SJCRH30 (cell line): ENCODE measurements around the gene SCD5. TPM values are rescaled to one million over a fixed set of nuclear protein-coding genes. Genes with fewer than 3 reads are reported as not detected.

Source experiments
- DNase-seq, 2 experiments: peaks; one replicate each; pipeline ENCODE4 v3.0.0-alpha.2; 2015 to 2020
- H3K27ac ChIP-seq: fragments of 250-450 bp; sonication (Bioruptor Pico); 2 replicates; pipeline ENCODE4 v1.5.1; 2020; ENCODE audit warnings: mild to moderate bottlenecking, moderate library complexity
- H3K27me3 ChIP-seq: fragments of 250-450 bp; sonication (Bioruptor Pico); 2 replicates; pipeline ENCODE4 v1.5.1; 2020; ENCODE audit warnings: mild to moderate bottlenecking, moderate library complexity
- H3K36me3 ChIP-seq: fragments of 250-450 bp; sonication (Bioruptor Pico); 2 replicates; pipeline ENCODE4 v1.5.1; 2020; ENCODE audit warnings: mild to moderate bottlenecking, moderate library complexity
- H3K4me1 ChIP-seq: fragments of 250-450 bp; sonication (Bioruptor Pico); 2 replicates; pipeline ENCODE4 v1.5.1; 2020; ENCODE audit warnings: mild to moderate bottlenecking, moderate library complexity
- H3K4me3 ChIP-seq: fragments of 250-450 bp; sonication (Bioruptor Pico); 2 replicates; pipeline ENCODE4 v1.5.1; 2020; ENCODE audit warnings: mild to moderate bottlenecking, moderate library complexity
- H3K9me3 ChIP-seq: fragments of 250-450 bp; sonication (Bioruptor Pico); replicated peaks from 2 replicates; pipeline ENCODE4 v1.5.1; 2020; ENCODE audit warnings: mild to moderate bottlenecking, moderate library complexity
- total RNA-seq: library from RNA; depleted of rRNA; stranded (reverse); fragments of >200 nt; shearing (Covaris generic); gene quantifications from 2 replicates; pipeline ENCODE4 v1.2.3, GENCODE V29; 2014; rRNA removed

The SCD5 gene
- total RNA-seq, 1 experiment from 2014 or later, result 86.0 TPM

DNA sequence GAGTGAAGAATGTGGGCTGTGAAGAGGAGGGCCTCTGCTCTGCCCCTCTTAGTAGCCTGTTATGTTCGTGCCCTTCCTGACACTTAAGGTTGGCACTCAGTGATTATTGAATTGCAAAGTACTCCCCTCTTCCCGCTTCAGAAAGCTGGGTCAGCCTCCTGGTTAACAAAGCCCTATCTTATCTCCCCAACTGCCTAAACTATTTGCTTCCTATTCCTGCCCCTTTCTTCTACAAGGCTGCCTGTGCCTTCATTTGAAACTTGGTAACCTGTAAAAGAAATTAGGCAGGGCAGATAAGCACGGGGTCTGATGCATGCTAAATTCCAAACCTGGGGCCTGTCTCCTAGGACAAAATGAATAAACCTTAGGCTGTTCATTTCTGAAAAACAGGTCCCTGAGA is 213.7 kb downstream of the SCD5 start:
- no peak for DNase-seq

DNA sequence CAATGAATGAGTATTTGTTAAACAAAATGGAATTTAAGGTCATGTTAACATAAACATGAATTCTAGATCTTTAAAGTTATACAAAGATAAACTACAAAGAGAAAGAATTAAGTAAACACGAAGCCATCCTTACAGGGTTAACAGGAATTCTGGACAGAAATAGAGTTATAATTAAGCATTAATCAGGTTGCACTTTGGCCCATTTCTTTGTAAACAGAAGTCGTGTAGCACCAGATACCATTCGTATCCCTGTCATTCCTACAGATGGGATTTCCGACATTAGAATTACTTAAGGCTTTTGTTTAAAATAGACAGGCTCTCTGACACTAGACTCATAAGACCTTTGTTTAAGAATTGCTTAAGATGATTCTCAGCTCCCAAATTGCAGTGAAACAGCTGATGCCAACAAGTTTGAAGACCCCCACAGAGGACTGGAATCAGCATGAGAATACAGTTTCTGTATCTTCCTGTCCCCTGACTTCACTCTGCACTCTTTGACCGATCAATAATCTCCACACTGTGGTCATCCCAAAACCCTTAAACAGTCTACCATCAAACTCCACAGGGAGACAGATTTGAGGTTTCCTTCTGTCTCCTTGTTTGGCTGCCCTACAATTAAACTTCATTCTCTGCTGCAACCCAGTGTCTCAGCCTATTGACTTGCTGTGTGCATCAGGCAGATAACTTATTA is 214.6 kb downstream of the SCD5 start:
- Histone ChIP-seq H3K4me3 (no peak overlapping the region), H3K27me3 (no peaks in the 10 kb centered on the region), H3K36me3 (no peaks in the 10 kb centered on the region), H3K27ac (no peak overlapping the region), H3K4me1 (no peaks in the 10 kb centered on the region), H3K9me3 (no peaks in the 10 kb centered on the region)
- DNase-seq, result no peak

More for the DNA sequence above, 213.7 kb downstream of the SCD5 start:
- Histone ChIP-seq H3K4me1 (no peaks in the 10 kb centered on the region), H3K27me3 (no peaks in the 10 kb centered on the region), H3K27ac (no peak overlapping the region), H3K4me3 (no peak overlapping the region), H3K9me3 (no peaks in the 10 kb centered on the region), H3K36me3 (no peaks in the 10 kb centered on the region)

- no peak overlapping the region for H3K4me3 ChIP-seq
- no peak overlapping the region for H3K27ac ChIP-seq
- no peaks in the 10 kb centered on the region for H3K4me1 ChIP-seq
- no peak for DNase-seq
- no peaks in the 10 kb centered on the region for H3K27me3 ChIP-seq
- H3K36me3 ChIP-seq, result no peaks in the 10 kb centered on the region
- H3K9me3 ChIP-seq, result no peaks in the 10 kb centered on the region
Measured at GRCh38 chr4:82579932-82580331, 218.7 kb downstream of the SCD5 start.

Other genes starting within 250 kb of the SCD5 start
- gene TMEM150C, start 236.8 kb downstream of the SCD5 start, total RNA-seq, result 0.65 and 0.66 TPM in 2 replicates
- 139 and 153 TPM in 2 replicates for gene SEC31A, start 92.4 kb upstream of the SCD5 start, total RNA-seq
- 13.0 and 15.3 TPM in 2 replicates for gene THAP9, start 101.9 kb upstream of the SCD5 start, total RNA-seq
- gene LIN54, start 212.0 kb upstream of the SCD5 start, total RNA-seq, result 36.5 and 40.8 TPM in 2 replicates
- 109 and 125 TPM in 2 replicates for gene COPS4, start 236.4 kb upstream of the SCD5 start, total RNA-seq